ENCODE measurements around the gene SLC22A31.

The SLC22A31 gene

GRCh38 chr16:89197033-89197632 is 3.2 kb downstream of the SLC22A31 start:
- H3K4me1 ChIP-seq (ENCODE audit: low read length) = no peaks in the 10 kb centered on the region
- H4K20me1 ChIP-seq (ENCODE audit: insufficient read depth, low read length) = no peaks in the 10 kb centered on the region
- no peaks in the 10 kb centered on the region for H3K27me3 ChIP-seq (ENCODE audit: low read depth, low read length)
- no peak overlapping the region for H3K4me2 ChIP-seq (ENCODE audit: low read length)
- no peak overlapping the region for H3K27ac ChIP-seq (ENCODE audit: low read length)
- H3K4me3 ChIP-seq (ENCODE audit: low read length) = no peak overlapping the region
- H2AFZ ChIP-seq (ENCODE audit: low read depth, low read length) = no peak overlapping the region
- TF ChIP-seq CTCF (IDR thresholded peaks at IDR 0.05; ENCODE audit: low read depth, low read length) (no peak), EZH2phosphoT487 (IDR thresholded peaks at IDR 0.05; ENCODE audit: low read depth) (no peak)
- H3K9me3 ChIP-seq (ENCODE audit: insufficient read depth, low read length) = no peaks in the 10 kb centered on the region
- no peak overlapping the region for H3K9ac ChIP-seq (ENCODE audit: low read length)
- no peaks in the 10 kb centered on the region for H3K36me3 ChIP-seq (replicated peaks; ENCODE audit: low read depth, low read length)
- no peaks in the 10 kb centered on the region for H3K79me2 ChIP-seq (ENCODE audit: low read length)

- H3K36me3 ChIP-seq (replicated peaks; ENCODE audit: low read depth, low read length) = no peaks in the 10 kb centered on the region
- TF ChIP-seq EZH2phosphoT487 (IDR thresholded peaks at IDR 0.05; ENCODE audit: low read depth) = no peak
- no peak for TF ChIP-seq CTCF (IDR thresholded peaks at IDR 0.05; ENCODE audit: low read depth, low read length)
- H3K4me2 ChIP-seq (ENCODE audit: low read length) = no peak overlapping the region
- no peak overlapping the region for H3K27ac ChIP-seq (ENCODE audit: low read length)
- H3K4me3 ChIP-seq (ENCODE audit: low read length) = no peak overlapping the region
- no peaks in the 10 kb centered on the region for H3K9me3 ChIP-seq (ENCODE audit: insufficient read depth, low read length)
- no peak overlapping the region for H2AFZ ChIP-seq (ENCODE audit: low read depth, low read length)
- no peaks in the 10 kb centered on the region for H4K20me1 ChIP-seq (ENCODE audit: insufficient read depth, low read length)
- H3K79me2 ChIP-seq (ENCODE audit: low read length) = no peaks in the 10 kb centered on the region
- H3K4me1 ChIP-seq (ENCODE audit: low read length) = no peaks in the 10 kb centered on the region
- no peak overlapping the region for H3K9ac ChIP-seq (ENCODE audit: low read length)
- no peaks in the 10 kb centered on the region for H3K27me3 ChIP-seq (ENCODE audit: low read depth, low read length)
Observed at GRCh38 chr16:89195521-89196171, 4.7 kb downstream of the SLC22A31 start.

GRCh38 chr16:89194340-89195311 is 5.7 kb downstream of the SLC22A31 start:
- no peak for TF ChIP-seq EZH2phosphoT487 (IDR thresholded peaks at IDR 0.05; ENCODE audit: low read depth)
- TF ChIP-seq CTCF (IDR thresholded peaks at IDR 0.05; ENCODE audit: low read depth, low read length) = no peak
- no peak overlapping the region for H3K4me3 ChIP-seq (ENCODE audit: low read length)
- no peaks in the 10 kb centered on the region for H3K36me3 ChIP-seq (replicated peaks; ENCODE audit: low read depth, low read length)
- H3K4me2 ChIP-seq (ENCODE audit: low read length) = no peak overlapping the region
- H2AFZ ChIP-seq (ENCODE audit: low read depth, low read length) = no peak overlapping the region
- no peaks in the 10 kb centered on the region for H4K20me1 ChIP-seq (ENCODE audit: insufficient read depth, low read length)
- no peaks in the 10 kb centered on the region for H3K27me3 ChIP-seq (ENCODE audit: low read depth, low read length)
- H3K9me3 ChIP-seq (ENCODE audit: insufficient read depth, low read length) = no peaks in the 10 kb centered on the region
- H3K4me1 ChIP-seq (ENCODE audit: low read length) = no peaks in the 10 kb centered on the region
- no peak overlapping the region for H3K27ac ChIP-seq (ENCODE audit: low read length)
- no peaks in the 10 kb centered on the region for H3K79me2 ChIP-seq (ENCODE audit: low read length)
- H3K9ac ChIP-seq (ENCODE audit: low read length) = no peak overlapping the region
